DMS79 (cell line): ENCODE data around the gene ANKRD50.

ENCODE experiments used
- DNase-seq: peaks from one replicate; lab custom pipeline; 2025; lab: John Stamatoyannopoulos, UW

ANKRD50 gene

DNA sequence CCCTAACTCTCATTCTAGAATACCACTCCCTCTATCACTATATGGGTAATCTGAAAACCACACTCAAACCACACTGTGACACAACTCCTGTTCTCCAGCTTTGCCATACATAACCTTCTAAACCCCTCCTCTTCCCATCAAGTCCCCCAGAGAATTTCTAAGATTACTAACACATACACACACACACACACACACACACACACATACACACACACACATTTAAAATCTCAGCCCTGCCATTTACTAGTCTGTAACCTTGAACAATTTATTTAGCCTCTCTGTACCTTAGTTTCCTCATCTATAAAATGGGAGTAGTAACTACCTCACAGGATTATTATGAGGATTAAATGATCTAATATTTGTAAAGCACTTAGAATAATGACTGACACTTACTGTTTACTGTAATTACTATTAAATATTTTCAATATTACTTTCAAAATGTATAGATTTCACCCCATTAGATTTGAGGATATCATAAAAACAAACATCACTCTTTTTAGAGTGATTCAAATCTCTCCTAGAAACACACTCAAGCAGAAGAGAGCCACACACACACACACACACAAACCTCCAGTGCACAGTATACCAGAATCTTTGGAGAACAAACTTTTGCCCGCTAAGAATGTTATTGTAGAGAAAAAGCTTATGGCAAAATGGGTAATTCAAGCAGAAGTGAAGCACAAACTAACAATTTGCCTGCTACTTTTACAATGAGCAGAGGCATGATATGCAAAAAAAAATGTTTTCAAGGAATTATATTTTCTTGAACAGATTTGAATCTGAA lies 3.8 kb downstream of the ANKRD50 start:
- DNase-seq, result no peak

DNA sequence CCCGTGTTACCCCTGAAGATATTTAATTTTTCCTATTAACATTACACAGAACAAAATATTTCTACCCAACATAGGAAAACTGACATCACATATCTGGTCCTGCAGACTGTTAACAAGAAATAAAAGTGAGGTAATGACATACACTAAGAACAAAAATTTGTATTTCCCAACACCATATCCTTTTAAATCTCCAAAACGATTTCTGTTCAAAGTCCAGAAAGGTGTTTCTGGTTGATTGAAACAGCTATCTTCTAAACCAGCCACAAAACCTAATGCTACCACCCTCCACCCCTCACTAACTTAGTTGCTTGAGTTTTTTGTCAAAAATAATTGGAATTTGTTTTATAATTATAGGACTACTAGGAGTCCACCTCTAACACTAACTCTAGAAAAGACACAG lies 7.1 kb downstream of the ANKRD50 start:
- no peak for DNase-seq

DNA sequence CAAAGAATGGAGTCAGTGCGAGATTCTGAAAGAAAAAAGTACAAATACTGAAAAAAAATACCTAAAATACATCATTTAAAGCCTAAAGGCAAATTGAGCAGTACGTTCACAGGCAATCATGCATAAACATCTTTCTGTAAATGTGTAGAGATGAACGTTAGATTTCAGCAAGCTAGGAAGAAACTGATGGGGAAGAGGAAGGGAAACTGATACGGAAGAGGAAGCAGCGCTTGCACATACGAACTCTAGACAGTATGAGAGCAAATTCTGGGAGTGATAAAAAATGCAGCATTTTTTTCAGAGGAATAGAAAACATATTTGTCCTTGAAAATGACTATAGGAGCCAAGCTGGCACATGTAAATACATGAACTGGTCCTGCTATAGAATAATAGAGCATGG lies 9.4 kb downstream of the ANKRD50 start:
- DNase-seq, result no peak

DNA sequence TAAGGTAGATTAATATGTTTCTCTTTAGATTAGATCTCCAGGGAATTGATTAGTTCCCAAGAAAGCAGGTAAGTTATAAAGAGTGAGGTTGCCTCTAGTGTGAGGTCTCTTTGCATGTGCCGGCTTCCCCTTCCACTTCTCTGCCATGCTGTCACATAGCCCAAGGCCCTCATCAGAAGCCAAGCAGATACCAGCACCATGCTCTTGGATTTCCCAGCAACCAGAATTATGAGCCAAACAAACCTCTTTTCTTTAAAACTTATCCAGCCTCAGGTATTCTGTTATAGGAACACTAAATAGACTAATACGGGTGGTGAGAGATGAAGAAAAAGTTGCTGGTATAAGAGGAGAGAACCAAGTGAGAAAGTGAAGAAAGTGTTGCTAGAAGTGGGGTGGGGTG lies 15.1 kb downstream of the ANKRD50 start:
- DNase-seq, result no peak

DNA sequence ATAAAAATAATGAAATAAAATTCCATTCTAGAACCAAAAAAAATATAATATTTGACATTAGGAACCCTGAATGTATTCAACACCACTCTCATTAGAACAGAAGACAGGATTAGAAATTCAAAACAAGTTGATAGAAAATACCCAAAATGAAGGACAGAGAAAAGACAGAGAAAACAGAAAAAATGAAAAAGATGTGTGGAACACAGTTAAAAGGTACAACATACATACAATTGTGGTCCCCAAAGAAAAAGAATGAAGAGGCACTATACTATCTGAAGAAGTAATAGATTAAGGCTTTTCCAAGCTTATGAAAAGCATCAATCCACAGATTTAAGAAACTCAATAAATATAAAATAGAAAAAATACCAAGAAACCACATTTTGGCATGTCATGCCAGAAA lies 16.4 kb downstream of the ANKRD50 start:
- DNase-seq, result no peak

DNA sequence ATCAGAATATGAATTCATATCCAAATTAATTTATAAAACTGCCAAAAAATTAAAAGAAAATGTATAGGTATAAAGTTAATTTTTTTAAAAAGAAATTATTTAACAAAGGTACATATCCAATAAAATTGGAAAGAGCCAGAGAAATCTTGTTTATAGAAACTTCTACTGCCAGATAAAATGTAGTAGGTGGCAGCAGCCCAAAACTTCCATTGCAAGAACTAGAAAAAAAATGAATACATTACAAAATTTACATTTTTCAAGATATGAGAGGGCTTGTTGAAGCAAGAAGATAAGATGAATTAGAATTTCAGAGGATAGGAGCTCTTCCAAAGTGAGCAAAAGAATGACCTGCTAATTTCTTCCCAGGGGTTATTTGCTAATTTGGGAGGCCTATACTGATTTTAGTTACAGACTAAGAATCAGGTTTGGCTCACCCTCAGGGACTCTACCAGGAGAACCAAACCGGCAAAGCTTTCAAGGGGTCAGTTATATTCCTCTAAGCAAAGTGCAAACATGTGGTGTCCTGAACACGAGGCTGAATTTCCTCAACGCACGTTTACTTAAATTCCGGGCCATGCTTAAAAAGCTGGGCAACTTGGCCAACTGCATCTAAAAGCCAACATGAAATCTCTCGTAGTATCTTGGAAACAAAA lies 17.5 kb downstream of the ANKRD50 start:
- no peak for DNase-seq

DNA sequence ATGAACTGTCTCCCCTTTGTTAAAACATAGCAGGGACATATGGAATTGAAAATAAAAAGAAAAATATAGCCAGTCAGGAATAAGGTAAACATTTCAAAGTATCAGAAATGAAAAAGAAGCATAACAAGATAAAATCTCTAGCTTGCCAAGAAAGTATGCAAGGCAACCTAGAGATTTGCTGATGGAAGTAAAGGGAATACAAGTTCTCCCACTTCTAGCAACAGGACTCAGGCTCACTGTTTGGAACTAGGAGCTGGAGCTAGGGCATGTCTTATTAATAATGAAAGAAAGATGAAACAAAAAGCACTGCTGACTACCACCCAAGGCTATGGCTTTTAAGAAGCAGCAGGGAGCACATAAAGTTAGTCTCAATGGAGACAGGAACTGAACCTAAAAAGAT lies 18.2 kb downstream of the ANKRD50 start:
- DNase-seq, result no peak

DNA sequence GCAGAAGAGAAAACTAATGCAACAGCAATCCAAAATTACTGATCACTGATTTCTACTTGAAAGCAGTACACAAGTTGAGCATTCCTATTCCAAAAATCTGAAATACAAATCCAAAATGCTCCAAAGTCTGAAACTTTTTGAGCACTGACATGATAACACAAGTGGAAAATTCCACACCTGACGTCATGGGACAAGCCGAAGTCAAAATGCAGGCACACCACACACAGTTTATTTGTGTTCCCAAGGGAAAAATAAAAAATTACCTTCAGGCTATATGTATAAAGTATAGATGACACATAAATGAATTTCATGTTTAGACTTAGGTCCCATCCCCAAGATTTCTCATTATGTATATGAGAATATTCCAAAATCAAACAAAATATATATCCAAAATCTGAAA lies 20.7 kb downstream of the ANKRD50 start:
- no peak for DNase-seq

DNA sequence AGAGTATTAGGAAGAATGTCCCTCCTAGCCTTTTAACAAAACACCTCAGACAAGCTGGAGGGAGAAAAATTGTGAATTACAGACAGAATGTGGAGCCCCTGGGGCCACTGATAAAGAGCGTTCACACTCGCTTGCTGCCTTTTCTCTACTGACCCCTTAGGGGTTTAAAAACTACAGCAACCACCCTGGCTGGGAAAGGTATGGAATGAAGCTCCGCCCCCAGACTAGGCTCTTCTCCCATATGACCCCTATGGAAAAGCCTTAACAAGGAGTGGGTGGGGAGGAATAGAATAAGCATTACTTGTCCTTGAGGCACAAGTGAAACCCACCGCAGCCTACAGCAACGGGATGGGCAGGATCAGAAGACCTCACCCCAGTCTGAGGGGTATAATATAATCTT lies 26.3 kb downstream of the ANKRD50 start:
- DNase-seq, result no peak

DNA sequence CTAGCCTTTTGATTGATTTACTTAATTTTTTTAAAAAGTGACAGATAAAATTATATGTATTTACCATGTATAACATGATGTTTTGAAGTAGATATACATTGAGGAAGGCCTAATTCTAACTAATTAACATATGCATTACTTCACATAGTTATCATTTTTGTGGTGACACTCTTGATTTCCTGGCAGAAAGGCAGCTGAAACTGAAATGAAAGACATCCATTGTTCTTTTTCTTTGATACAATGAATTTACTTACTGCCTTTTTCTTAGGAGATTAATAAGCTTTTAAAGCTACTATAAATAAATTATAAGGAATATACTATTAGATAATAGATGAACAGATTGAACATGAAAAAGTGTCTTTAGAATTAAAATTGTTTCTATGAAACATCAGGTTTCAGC lies 26.7 kb downstream of the ANKRD50 start:
- DNase-seq, result no peak

DNA sequence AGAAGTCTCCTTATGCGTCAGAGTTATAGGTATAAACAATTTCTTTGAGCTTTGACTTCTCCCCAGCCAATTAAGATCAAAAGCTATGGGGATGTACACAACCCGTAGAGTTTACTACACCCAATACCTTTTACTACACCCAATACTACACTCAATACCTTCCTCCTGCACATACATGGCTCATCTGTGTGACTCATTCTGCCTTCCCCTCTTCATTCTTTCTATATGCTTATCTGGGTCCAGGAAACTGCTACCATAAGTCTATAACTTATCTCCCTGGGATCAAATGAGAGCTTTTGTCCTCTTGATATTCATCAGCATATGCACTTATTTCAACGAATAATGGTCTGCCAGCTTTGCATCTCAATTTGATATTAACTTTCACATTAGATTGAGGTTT lies 28.2 kb downstream of the ANKRD50 start:
- DNase-seq, result no peak

DNA sequence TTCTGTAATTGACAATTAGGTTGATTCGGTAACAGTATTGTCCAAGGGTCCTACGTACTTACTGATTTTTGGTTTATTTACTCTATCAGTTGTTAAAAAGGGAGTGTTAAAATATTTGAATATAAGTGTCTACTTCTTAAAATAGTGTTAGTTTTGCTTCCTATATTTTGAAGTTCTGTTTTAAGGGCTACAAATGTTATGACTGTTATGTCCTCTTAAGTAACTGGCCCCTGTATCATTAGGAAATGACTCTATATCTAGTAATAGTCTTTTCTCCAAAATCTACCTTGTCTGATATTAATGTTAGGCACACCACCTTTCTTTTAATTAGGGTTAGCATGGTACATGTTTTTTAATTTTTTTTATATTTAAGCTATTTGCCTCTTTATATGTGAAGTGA lies 30.1 kb downstream of the ANKRD50 start:
- DNase-seq, result no peak

DNA sequence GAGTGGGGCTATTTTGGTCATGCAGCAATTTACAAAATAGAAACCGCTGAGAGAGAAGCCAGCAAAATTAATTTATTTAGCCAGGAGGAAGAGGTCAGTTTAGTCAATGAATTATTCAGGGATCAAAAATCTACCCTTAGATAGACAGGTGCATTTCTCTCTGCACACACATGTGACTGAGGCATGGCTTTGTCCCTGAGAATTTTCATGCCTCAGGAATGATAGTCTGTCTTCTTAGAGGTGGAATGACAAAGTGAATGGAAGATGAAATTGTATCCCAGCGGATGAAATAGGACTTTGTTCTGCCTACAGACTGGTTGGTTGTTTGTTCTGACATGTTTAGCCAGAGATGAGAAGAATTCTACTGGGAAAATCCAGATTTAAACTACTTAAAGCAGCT lies 46.0 kb downstream of the ANKRD50 start:
- DNase-seq, result no peak

DNA sequence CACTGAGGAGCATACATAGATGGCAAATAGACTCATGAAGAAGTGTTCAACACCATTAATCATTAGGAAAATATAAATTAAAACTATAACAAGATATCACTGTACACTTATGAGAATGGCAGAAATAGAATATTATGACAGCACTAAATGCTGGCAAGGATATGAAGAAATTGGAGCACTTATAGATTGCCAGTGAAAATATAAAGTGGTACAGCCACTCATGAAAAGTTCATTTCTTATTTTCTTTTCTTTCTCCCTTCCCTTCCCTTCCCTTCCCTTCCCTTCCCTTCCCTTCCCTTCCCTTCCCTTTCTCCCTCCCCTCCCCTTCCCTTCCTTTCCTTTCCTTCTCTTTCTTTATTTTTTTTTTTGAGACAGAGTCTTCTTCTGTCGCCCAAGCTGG lies 53.7 kb downstream of the ANKRD50 start:
- no peak for DNase-seq

DNA sequence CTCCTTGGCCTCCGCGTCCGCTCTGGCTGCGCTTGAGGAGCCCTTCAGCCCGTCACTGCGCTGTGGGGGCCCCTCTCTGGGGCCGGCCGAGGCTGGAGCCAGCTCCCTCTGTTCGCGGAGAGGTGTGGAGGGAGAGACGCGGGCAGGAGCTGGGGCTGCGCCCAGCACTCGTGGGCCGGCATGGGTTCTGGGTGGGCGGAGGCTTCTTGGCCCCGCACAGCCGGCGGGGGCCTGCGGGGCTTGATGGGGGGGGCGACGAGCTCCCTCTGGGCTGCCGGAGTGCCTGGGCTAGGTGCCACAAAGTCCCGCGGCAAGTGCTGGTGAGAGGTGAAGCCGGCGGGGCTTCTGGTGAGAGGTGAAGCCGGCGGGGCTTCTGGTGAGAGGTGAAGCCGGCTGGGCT lies 61.9 kb downstream of the ANKRD50 start:
- DNase-seq, result no peak

DNA sequence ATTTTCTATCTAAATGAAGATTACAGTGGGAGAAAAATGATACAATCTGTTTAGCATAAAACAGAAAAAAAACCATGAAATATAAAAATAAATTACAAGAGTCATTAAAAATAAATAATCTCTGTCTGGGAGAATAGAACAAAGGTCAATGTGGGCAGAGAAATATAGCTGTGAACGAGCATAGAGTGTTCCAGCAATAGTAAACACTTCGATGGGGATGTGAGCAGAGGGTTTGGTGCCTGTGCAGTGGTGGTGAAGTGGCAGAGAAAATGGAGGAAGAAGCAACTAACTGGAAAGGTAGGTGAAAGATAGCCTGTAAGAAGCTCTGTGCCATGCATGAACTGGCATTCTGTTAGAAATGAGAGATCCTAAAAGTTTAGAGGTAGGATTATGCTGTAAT lies 64.9 kb downstream of the ANKRD50 start:
- DNase-seq, result no peak

DNA sequence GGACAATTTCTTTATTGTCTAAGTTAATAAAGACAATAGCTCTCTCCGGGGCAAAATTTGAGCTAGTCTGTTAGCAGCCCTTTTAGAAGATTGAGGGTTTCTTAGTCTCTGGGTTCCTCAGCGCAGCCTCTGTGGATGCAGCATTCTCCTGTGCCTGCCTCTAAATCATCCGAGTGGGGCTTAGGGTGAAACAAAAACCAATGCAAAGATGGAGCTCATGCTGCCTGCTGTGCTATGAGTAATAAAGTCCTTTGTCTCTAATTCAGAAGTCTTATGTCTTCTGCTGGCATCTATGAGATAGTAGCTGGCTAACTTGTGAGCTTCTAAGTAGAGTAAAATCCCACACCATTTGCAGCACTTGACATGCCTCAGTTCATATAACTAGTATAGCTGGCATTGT lies 67.9 kb downstream of the ANKRD50 start:
- DNase-seq, result no peak

DNA sequence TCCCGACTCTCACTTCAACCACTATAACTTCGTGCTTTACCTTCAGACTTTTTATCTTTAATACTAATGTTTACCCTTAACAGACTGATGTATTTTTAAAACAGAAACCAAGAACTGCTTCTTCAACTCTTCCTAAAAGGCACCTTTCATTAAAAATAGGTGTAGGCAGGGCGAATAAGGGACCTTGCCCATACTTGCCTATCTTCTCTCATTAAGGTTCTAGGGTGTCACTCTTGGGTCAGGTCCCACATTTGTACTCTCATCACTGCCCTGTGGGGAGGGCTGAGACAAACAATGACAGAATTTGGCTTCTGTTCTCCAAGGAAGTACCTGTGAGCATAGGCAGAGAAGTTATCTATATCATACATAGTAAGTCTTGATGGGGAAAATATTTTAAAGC lies 69.7 kb downstream of the ANKRD50 start:
- DNase-seq, result no peak

DNA sequence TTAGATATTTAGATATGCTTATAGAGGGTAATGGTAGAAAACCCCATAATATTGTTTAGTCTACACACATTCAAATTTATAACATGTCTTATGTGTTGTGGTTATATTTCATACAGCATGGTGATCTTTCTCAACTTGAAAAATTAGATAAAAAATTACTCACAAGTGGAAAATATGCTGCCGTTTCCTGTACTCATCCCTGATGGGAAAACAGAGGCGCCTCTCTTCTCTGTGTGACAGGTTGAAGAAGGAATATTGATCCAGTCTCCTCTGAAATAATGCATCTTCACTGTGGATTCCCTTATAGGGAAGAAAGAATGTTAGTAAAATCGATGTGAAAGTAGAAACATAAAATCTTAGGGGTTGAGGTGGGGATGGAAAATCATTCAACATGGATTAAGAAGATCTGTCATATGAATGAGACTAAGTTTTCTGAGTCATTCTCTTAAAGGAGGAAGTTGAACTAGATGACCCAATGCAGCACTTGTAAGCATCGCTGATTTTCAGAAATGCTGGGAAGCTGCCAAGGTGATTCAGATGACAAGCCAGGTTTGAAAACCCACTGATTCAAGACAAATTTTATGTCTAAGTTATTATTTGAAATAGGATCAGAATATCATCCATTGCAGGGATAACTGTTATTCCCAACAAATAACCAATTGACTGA lies 70.7 kb downstream of the ANKRD50 start:
- DNase-seq, result no peak

DNA sequence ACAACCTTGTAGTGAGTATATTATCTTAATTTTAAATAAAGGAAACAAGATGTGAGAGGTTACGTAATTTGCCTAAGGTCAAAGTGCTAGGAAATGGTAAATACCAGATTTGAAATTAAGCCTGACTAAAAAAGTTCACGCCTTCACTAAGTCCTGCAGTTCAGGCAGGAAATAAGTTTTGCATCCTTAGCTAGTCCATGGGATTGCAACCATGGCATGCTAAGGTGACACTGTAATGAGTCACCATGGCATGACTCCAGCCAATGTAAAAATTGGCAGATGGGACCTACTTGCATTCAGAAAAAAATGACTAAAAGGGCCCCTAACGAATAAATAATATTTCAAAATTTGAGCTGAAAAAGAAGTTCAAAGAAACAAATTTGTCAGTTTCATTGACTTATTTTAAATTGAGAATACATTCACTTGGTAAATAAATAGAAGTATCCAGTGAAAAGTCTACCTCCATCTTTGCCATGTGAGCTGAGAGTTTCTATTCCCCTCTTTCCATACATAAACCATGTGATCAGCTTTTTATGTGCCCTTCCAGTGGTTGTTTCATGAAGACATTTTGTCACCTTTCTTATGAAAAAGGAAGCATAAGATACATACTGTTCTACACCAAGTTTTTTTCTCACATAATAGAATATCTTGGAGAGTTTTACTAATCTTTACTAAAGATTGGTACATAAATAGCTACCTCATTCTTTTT lies 72.4 kb downstream of the ANKRD50 start:
- DNase-seq, result no peak

DNA sequence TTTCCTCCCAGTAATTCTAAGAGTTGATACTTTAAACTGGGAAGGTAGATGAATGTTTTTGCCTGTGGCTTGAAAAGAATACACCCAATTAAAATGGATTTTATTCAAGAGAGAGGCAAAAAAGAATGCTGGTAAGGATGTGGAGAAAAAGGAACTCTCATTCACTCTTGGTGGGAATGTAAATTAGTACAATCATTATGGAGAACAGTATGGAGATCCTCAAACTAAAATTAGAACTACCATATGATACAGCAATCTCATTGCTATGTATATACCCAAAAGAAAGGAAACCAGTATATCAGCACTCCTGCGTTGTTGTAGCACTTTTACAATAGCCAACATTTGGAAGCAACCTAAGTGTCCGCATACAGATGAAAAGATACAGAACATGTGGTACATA lies 75.2 kb downstream of the ANKRD50 start:
- DNase-seq, result no peak

DNA sequence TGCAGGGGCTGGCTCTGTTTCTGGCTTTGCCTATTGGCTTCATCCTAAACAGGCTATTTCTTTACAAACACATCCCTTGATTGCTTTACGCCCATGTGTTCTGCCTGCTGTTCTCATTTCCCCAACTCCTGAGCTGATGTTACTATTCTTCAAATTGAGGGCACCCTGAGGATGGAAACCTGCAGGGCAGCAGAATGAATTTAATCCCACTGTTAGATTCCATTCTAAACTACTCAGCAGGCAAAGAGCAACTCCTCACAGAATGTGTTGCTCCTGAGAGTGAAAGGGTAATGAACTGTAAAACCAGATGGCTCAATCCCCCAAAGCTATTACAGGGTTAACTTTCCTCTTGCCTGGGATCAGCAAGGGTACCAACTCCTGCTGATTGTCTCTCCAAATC lies 75.7 kb downstream of the ANKRD50 start:
- no peak for DNase-seq

DNA sequence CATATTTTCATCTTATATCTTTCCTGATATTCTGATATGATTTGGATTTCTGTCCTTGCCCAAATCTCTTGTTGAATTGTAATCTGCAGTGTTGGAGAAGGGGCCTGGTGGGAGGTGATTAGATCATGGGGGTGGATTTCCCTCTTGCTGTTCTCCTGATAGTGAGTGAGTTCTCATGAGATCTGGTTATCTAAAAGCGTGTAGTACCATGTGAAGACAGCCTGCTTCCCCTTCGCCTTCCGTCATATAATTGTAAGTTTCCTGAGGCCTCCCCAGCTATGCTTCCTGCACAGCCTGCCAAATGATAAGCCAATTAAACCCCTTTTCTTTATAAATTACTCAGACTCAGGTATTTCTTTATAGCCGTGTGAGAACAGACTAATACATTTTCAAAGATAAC lies 77.2 kb downstream of the ANKRD50 start:
- DNase-seq, result no peak
